H1 (cell line): ENCODE data around the gene BBC3. TPM values are rescaled to one million over a fixed set of nuclear protein-coding genes. Genes with fewer than 3 reads are reported as not detected.
"Not testable (repeated sequence)": the region's sequence is repeated elsewhere in the genome, so short reads cannot be mapped to it uniquely, and the experiment has no call there.

Source experiments
- CTCF ChIA-PET: fragments of 300-600 bp; sonication (Branson Sonifier 250); formaldehyde crosslinking; loops from one replicate; lab custom pipeline; 2021; ENCODE audit not compliant: partially characterized antibody; lab: Charles Lee
- POLR2A ChIA-PET: fragments of 300-600 bp; sonication (Branson Sonifier 250); formaldehyde crosslinking; loops from one replicate; lab custom pipeline; 2021; ENCODE audit warnings: inconsistent platforms; ENCODE audit not compliant: partially characterized antibody; lab: Charles Lee
- DNase-seq, 2 experiments: peaks; one replicate each; pipeline versions ENCODE4 v3.0.0 to v3.0.0-alpha.2; 2010 to 2022; ENCODE audit warnings: low spot score in 2 of 2, low read depth in 1 of 2, mixed read lengths in 1 of 2
- FAIRE-seq: peaks from 2 replicates; lab custom pipeline; 2011; peaks lifted over from hg19 to GRCh38; lab: Jason Lieb, UNC
- H2AFZ ChIP-seq: 2 replicates; pipeline ENCODE4 v1.8.1; 2012; ENCODE audit warnings: low read length, inconsistent platforms
- H2AK5ac ChIP-seq: 2 replicates; pipeline ENCODE4 v1.6.1; 2013; ENCODE audit warnings: low read depth, low read length
- H2BK120ac ChIP-seq: replicated peaks from 2 replicates; pipeline ENCODE3; 2013; ENCODE audit warnings: low read depth, low read length, inconsistent platforms
- H2BK12ac ChIP-seq: 2 replicates; pipeline ENCODE4 v1.6.1; 2013; ENCODE audit warnings: low read depth, low read length
- H2BK15ac ChIP-seq: 2 replicates; pipeline ENCODE4 v1.6.1; 2013; ENCODE audit warnings: low read length
- H2BK20ac ChIP-seq: 2 replicates; pipeline ENCODE4 v1.6.1; 2013; ENCODE audit warnings: low read length
- H2BK5ac ChIP-seq: 2 replicates; pipeline ENCODE4 v1.6.1; 2013; ENCODE audit warnings: low read depth, low read length
- H3K14ac ChIP-seq: 2 replicates; pipeline ENCODE4 v1.6.1; 2013; ENCODE audit warnings: inconsistent platforms; ENCODE audit not compliant: insufficient read length
- H3K18ac ChIP-seq: 2 replicates; pipeline ENCODE4 v1.6.1; 2013; ENCODE audit warnings: low read length; ENCODE audit errors: extremely low read depth
- H3K23ac ChIP-seq: 2 replicates; pipeline ENCODE4 v1.6.1; 2013; ENCODE audit warnings: inconsistent platforms; ENCODE audit not compliant: insufficient read length
- H3K23me2 ChIP-seq: 2 replicates; pipeline ENCODE4 v1.6.1; 2013; ENCODE audit warnings: low read depth, low read length
- H3K27ac ChIP-seq: 2 replicates; pipeline ENCODE4 v1.6.1; 2011; ENCODE audit warnings: low read depth, low read length, inconsistent platforms
- H3K27me3 ChIP-seq, 4 experiments: replicated peaks in 1 of 4; 1 replicate in 1 of 4; 2 replicates in 3 of 4; pipeline versions ENCODE4 v1.6.1 to v1.8.1; 2011 to 2013; ENCODE audit warnings: low read length in 3 of 4, mild to moderate bottlenecking in 3 of 4, inconsistent platforms in 2 of 4, mixed read lengths in 2 of 4, moderate library complexity in 1 of 4; ENCODE audit not compliant: control insufficient read depth in 3 of 4, insufficient read depth in 3 of 4; ENCODE audit errors: extremely low read depth in 1 of 4
- H3K36me3 ChIP-seq, 4 experiments: 2 replicates each; pipeline versions ENCODE4 v1.6.1 to v1.8.1; 2011 to 2013; ENCODE audit warnings: mild to moderate bottlenecking in 4 of 4, low read length in 3 of 4, moderate library complexity in 2 of 4, control low read depth in 1 of 4, inconsistent platforms in 1 of 4; ENCODE audit not compliant: insufficient read depth in 4 of 4, control insufficient read depth in 2 of 4
- H3K4ac ChIP-seq: replicated peaks from 2 replicates; pipeline ENCODE3; 2013; ENCODE audit warnings: low read length, low read depth, mixed read lengths, inconsistent platforms; ENCODE audit not compliant: insufficient read length
- H3K4me1 ChIP-seq, 4 experiments: replicated peaks in 1 of 4; 1 replicate in 1 of 4; 2 replicates in 3 of 4; pipeline versions ENCODE4 v1.6.1 to v1.8.1; 2011 to 2013; ENCODE audit warnings: low read length in 3 of 4, inconsistent platforms in 2 of 4, mixed read lengths in 1 of 4; ENCODE audit not compliant: insufficient read depth in 4 of 4, control insufficient read depth in 3 of 4
- H3K4me2 ChIP-seq, 2 experiments: 2 replicates each; pipeline versions ENCODE4 v1.6.1 to v1.8.1; 2011 to 2013; ENCODE audit warnings: low read depth in 2 of 2, low read length in 2 of 2, control low read depth in 1 of 2, inconsistent platforms in 1 of 2, mild to moderate bottlenecking in 1 of 2; ENCODE audit not compliant: insufficient read depth in 1 of 2
- H3K4me3 ChIP-seq, 4 experiments: fragments of 200-600, 300-600 bp in 1 of 4; sonication (generic), shearing (Covaris generic), sonication (Bioruptor Twin) in 1 of 4; 2 replicates each; pipeline versions ENCODE4 v1.5.1 to v1.8.1; 2011 to 2016; ENCODE audit warnings: low read length in 4 of 4, low read depth in 3 of 4, control low read depth in 2 of 4, inconsistent platforms in 2 of 4, mild to moderate bottlenecking in 2 of 4, mixed read lengths in 1 of 4, moderate library complexity in 1 of 4; ENCODE audit not compliant: insufficient read depth in 2 of 4; ENCODE audit errors: extremely low read depth in 1 of 4
- H3K56ac ChIP-seq: replicated peaks from 2 replicates; pipeline ENCODE3; 2013; ENCODE audit warnings: low read depth, mild to moderate bottlenecking, mixed read lengths, low read length, inconsistent platforms; ENCODE audit not compliant: insufficient read length
- H3K79me1 ChIP-seq: 2 replicates; pipeline ENCODE4 v1.6.1; 2013; ENCODE audit warnings: low read depth, low read length, control low read depth
- H3K79me2 ChIP-seq, 2 experiments: 2 replicates each; pipeline versions ENCODE4 v1.6.1 to v1.8.1; 2012 to 2013; ENCODE audit warnings: low read length in 2 of 2, mild to moderate bottlenecking in 2 of 2, inconsistent platforms in 1 of 2; ENCODE audit not compliant: insufficient read depth in 2 of 2, control insufficient read depth in 1 of 2
- H3K9ac ChIP-seq, 4 experiments: replicated peaks in 1 of 4; 1 replicate in 1 of 4; 2 replicates in 3 of 4; pipeline versions ENCODE4 v1.6.1 to v1.8.1; 2011 to 2013; ENCODE audit warnings: low read depth in 3 of 4, low read length in 3 of 4, control low read depth in 2 of 4, mild to moderate bottlenecking in 2 of 4, moderate library complexity in 2 of 4, inconsistent platforms in 1 of 4; ENCODE audit errors: extremely low read depth in 1 of 4
- H3K9me3 ChIP-seq, 2 experiments: 2 replicates each; pipeline versions ENCODE4 v1.6.1 to v1.8.1; 2012 to 2013; ENCODE audit warnings: mild to moderate bottlenecking in 2 of 2, moderate library complexity in 2 of 2, control low read depth in 1 of 2, inconsistent platforms in 1 of 2, low read depth in 1 of 2, low read length in 1 of 2, mixed read lengths in 1 of 2; ENCODE audit not compliant: insufficient read depth in 2 of 2
- H4K20me1 ChIP-seq, 2 experiments: replicated peaks in 1 of 2; 2 replicates each; pipeline versions ENCODE3 to v1.8.1; 2011 to 2013; ENCODE audit warnings: inconsistent platforms in 2 of 2, low read length in 2 of 2, mild to moderate bottlenecking in 1 of 2; ENCODE audit not compliant: insufficient read depth in 2 of 2, control insufficient read depth in 1 of 2
- H4K5ac ChIP-seq: 2 replicates; pipeline ENCODE4 v1.6.1; 2013; ENCODE audit warnings: low read length, low read depth, mixed read lengths, inconsistent platforms; ENCODE audit not compliant: insufficient read length
- H4K8ac ChIP-seq: 2 replicates; pipeline ENCODE4 v1.8.0; 2013; ENCODE audit warnings: mild to moderate bottlenecking, moderate library complexity, low read length, inconsistent platforms; ENCODE audit not compliant: insufficient read depth; ENCODE audit errors: extremely low read depth
- H4K91ac ChIP-seq: replicated peaks from 2 replicates; pipeline ENCODE3; 2013; ENCODE audit warnings: low read length, mixed read lengths, inconsistent platforms; ENCODE audit not compliant: insufficient read length
- GABPA ChIP-seq: IDR thresholded peaks from 2 replicates; pipeline ENCODE4 v1.6.1; 2011; ENCODE audit warnings: mild to moderate bottlenecking, low read length, moderate library complexity, borderline replicate concordance; ENCODE audit not compliant: insufficient read depth
- JUN ChIP-seq: IDR thresholded peaks from 2 replicates; pipeline ENCODE4 v1.6.1; 2011; ENCODE audit warnings: low read depth, mild to moderate bottlenecking, improper control_type of control experiment, low read length
- NRF1 ChIP-seq: IDR thresholded peaks from 2 replicates; pipeline ENCODE4 v1.6.1; 2011; ENCODE audit warnings: mild to moderate bottlenecking, low read depth, low read length, improper control_type of control experiment
- PHF8 ChIP-seq: fragments of 200-600 bp; sonication (generic); conservative IDR thresholded peaks from 2 replicates; pipeline ENCODE4 v1.7.1; 2012; ENCODE audit warnings: low read depth, mild to moderate bottlenecking, inconsistent platforms, low read length, moderate library complexity
- SRF ChIP-seq: IDR thresholded peaks from 2 replicates; pipeline ENCODE4 v1.6.1; 2011; ENCODE audit warnings: mild to moderate bottlenecking, low read depth, low read length, moderate library complexity
- WGBS, 2 experiments: shearing (Covaris generic) in 1 of 2; methylation state at CpG; one replicate each; pipeline versions ENCODE4 v1.1.6 to v1.1.7; 2013 to 2015; ENCODE audit warnings: low lambda C conversion rate in 2 of 2, mixed read lengths in 2 of 2, inconsistent platforms in 1 of 2, low coverage in 1 of 2, missing lambda C conversion rate in 1 of 2; ENCODE audit not compliant: insufficient replicate concordance in 2 of 2, insufficient coverage in 1 of 2, insufficient read length in 1 of 2; ENCODE audit errors: extremely low coverage in 1 of 2, missing lambda C conversion rate in 1 of 2; 5-methylcytosine and 5-hydroxymethylcytosine counted together
- polyA plus RNA-seq, 7 experiments: library from polyadenylated mRNA; depleted of rRNA in 3 of 7; stranded (reverse) in 5 of 7; unstranded in 2 of 7; fragments of >200 nt in 5 of 7; fragments of 200-250 nt in 2 of 7; gene quantifications; 1 replicate in 5 of 7; 2 replicates in 1 of 7; 4 replicates in 1 of 7; pipeline versions ENCODE4 v1.2.1 to v1.2.3, GENCODE V29; 2011 to 2013; ENCODE audit warnings: missing spikeins in 2 of 7, mixed read lengths in 2 of 7
- total RNA-seq: library from RNA; stranded (reverse); fragmentation: NEBNext Ultra II Directional; extraction: Animal tissue kit (Norgen Biotek cat#: 25700); gene quantifications from 2 replicates; pipeline ENCODE4 v1.2.1, GENCODE V29; 2021

BBC3 gene
- total and polyA plus RNA-seq, 2 of the 8 experiments (the other 6 are each of a cell fraction or from before 2014, with no cell fraction given) = 13.2 to 21.6 TPM

DNA sequence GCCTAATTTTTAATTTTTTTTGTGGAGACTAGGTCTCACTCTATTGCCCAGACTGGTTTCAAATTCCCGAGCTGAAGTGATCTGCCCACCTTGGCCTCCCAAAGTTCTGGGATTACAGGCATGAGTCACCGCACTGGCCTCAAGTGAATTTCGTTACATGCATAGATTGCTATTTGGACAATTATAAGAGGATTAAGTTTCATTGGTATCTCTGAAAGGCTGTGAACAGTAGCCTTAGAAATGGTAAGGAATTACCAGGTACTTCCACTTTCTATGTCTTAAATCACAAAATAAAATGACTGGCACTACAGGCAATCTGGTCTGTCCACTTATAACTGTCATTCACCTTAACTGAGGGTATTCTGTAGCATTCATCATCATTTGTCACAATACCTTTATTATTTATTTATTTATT is 22.5 kb upstream of the BBC3 start (continued):
- TF ChIP-seq GABPA (no peak), JUN (no peak), NRF1 (no peak), PHF8 (no peak), SRF (no peak)

DNA sequence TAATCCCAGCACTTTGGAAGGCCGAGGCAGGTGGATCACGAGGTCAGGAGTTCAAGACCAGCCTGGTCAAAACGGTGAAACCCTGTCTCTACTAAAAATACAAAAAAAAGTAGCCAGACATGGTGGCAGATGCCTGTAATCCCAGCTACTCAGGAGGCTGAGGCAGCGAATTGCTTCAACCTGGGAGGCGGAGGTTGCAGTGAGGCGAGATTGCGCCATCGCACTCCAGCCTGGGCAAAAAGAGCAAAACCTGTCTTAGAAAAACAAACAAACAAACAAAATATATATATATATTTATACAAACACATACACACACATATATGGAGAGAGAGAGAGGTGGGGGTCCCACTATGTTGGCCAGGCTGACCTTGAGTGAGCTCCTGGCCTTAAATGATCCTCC is 22.0 kb upstream of the BBC3 start:
- H3K79me2 ChIP-seq, H2BK5ac ChIP-seq, H3K56ac ChIP-seq, H2AFZ ChIP-seq, H3K4me3 ChIP-seq, H4K8ac ChIP-seq, H3K4me1 ChIP-seq, H3K18ac ChIP-seq, FAIRE-seq, H2BK12ac ChIP-seq, H3K23me2 ChIP-seq, H3K9me3 ChIP-seq, H2BK20ac ChIP-seq, H2BK15ac ChIP-seq, H3K79me1 ChIP-seq, H3K4ac ChIP-seq, H4K91ac ChIP-seq, H3K14ac ChIP-seq, H2AK5ac ChIP-seq, H2BK120ac ChIP-seq, H4K20me1 ChIP-seq, H3K36me3 ChIP-seq, H3K23ac ChIP-seq, H4K5ac ChIP-seq, DNase-seq, H3K4me2 ChIP-seq, H3K27ac ChIP-seq, H3K9ac ChIP-seq, H3K27me3 ChIP-seq: not testable (repeated sequence)
- WGBS, 2 experiments = 92% methylated on average over 8 of the region's 8 CpGs; no CpG with 5 or more reads in 1 of the 2 experiments
- ChIA-PET POLR2A (interaction anchor here (0.6 to 1.6 kb wide), 4 partner anchors 9 to 177 kb away, joined by 3 to 9 read pairs (median 5); no protein-coding TSS in a partner anchor), CTCF (interaction anchor here (0.8 to 12.1 kb wide), 4 partner anchors 7 to 42 kb away, joined by 3 to 303 read pairs (median 40); no protein-coding TSS in a partner anchor)
